Left forelimb (tissue), 1 donor: Measurements from ENCODE around the gene STYXL1.
"Not testable (repeated sequence)": the region's sequence is repeated elsewhere in the genome, so short reads cannot be mapped to it uniquely, and the experiment has no call there.

Source experiments
- DNase-seq: peaks from one replicate; pipeline ENCODE4 v3.0.0-alpha.2; 2018; ENCODE audit warnings: low spot score

STYXL1 gene

DNA sequence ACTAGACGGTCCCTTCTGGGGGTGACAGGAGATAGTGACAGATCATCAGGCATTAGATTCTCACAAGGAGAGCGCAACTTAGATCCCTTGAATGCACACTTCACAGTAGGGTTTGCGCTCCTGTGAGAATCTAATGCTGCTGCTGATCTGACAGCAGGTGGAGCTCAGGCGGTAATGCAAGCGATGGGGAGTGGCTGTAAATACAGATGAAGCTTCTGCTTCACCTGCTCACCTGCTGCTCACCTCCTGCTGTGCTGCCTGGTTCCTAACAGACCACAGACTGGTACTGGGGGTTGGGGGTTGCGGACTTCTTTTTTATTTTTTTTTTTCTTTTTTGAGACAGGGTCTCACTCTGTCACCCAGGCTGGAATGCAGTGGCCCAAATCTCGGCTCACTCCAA, 18.1 kb downstream of the STYXL1 start:
- DNase-seq, result not testable (repeated sequence)

DNA sequence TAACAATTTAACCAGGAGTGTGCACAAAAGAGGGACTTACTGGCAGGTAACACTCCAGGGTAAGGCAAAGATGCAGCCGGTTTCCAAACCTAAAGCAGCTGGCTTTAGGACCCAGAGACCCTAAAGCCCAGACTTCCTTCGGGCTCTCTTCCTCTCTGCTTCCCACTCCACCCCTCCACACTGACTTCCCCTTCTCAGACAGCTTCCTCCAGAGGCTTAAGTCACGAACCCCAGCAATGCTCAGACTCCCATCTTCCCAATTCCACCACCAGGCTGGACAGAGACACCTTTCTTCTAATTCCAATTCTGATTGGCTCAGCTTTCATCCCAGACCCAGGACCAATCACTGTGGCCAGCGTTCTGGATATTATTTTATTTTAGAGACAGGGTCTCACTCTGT, 24.8 kb downstream of the STYXL1 start:
- no peak for DNase-seq

DNA sequence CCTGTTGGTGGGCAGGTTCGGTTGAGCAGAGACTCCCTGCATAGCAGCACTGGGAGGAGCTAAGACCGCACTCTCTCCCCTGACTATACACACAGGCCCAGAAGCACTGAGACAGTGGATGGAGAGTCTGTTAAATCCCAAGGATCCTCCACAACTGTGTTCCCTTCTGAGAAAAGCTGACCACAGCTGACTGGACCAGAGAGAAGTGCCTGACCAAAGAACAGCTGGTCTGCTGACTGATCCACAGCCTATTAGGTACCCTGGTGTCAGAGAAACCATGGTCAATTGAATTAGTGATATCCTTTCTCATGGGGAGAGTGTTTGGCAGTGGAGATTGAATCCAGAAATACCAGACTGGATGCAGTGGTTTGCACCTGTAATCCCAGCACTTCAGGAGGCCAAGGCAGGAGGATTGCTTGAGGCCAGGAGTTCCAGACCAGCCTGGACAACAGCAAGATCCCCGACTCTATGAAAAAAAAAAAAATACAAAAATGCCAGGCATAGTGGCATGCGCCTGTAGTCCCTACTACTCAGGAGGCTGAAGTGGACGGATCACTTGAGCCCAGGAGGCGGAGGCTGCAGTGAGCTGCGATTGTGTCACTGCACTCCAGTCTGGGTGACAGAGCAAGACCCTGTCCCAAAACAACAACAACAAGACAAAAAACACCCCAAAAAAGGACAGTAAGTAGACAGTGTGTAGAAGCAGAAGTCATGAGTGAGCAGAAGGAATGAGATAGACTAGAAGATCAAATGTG, 25.6 kb downstream of the STYXL1 start:
- no peak for DNase-seq

DNA sequence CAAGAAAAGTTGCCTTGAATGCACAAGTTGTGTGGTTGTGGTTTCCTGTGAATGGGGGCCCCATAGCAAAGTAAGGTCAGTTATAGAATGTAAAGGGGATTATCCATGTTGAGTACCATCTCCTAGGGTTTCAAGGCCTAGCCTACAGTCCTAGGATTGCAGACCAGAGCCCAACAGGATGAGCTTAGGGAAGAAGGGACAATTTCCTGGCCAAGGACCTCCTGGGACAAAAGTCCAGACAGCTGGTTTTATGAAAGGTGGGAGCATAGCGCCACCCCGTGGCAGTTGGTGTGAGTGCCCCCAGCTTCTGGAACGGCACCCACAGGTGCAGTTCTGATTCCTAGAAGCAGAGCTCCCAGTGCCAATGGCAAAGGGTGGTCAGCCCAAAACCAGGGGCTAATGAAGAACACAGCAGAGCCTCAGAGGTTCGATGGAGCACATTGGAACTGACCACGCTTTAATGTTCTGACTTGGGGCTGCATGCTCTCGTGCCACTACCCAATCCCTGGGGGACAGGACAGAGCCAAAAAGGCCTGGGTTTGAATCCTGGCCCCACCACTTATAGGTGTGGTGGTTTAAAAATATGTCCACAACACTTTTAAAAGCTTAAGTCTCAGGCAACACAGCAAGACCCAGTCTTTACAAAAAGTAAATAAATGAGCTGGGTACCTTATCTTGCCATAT, 27.6 kb downstream of the STYXL1 start:
- peak; percentile 81 for DNase-seq

DNA sequence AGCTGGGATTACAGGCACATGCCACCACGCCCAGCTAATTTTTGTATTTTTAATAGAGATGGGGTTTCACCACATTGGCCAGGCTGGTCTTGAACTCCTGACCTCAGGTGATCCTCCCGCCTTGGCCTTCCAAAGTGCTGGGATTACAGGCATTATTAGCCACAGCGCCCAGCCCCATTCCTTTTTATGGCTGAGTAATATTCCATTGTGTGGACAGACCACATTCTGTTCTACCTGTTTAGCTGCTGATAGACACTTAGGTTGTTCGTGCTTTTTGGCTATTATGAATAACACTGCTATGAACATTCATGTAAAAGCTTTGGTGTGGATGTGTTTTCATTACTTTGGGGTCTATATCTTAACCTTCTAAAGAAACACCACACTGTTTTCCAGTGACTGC, 29.3 kb downstream of the STYXL1 start:
- not testable (repeated sequence) for DNase-seq

DNA sequence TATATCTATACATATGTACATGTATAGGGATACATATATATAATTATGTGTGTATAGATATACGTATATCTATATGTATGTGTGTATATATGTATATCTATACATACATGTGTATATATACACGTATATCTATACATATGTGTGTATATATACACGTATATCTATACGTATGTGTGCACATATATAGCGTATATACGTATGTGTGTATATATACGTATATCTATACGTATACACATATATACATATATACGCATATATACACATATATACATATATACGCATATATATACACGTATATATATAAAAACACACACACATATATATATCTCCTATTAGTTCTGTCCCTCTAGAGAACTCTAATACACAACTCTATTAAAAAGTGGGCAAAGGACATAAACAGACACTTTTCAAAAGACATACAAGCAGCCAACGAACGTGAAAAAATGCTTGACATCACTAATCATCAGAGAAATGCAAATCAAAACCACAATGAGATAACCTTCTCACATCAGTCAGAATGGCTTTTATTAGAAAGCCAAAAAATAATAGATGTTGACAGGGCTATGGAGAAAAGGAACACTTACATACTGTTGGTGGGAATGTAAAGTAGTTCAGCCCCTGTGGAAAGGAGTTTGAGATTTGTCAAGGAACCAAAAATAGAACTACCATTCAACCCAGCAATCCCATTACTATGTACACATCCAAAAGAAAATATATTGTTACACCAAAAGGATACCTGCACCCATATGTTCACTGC, 31.4 kb downstream of the STYXL1 start:
- no peak for DNase-seq

DNA sequence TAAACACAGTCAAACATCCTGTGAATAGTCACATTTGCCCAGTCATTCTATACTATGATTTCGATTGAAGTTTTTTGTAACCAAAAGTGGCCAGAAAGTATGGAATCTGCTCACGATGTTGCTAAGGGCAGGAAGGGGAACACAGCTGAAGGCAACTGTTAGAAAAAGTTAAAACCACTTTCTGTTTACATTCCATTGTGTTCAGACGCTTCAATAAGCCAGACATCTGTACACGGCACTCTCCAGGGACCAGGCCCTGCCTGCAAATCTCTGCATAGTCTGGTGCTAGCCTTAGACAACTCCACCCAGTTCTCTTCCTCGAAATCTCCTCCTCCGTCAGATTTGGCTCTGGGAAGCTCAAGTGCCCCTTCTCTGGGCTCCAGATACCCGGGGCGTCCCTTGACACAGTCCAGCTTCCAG, 36.3 kb downstream of the STYXL1 start:
- DNase-seq, result no peak

DNA sequence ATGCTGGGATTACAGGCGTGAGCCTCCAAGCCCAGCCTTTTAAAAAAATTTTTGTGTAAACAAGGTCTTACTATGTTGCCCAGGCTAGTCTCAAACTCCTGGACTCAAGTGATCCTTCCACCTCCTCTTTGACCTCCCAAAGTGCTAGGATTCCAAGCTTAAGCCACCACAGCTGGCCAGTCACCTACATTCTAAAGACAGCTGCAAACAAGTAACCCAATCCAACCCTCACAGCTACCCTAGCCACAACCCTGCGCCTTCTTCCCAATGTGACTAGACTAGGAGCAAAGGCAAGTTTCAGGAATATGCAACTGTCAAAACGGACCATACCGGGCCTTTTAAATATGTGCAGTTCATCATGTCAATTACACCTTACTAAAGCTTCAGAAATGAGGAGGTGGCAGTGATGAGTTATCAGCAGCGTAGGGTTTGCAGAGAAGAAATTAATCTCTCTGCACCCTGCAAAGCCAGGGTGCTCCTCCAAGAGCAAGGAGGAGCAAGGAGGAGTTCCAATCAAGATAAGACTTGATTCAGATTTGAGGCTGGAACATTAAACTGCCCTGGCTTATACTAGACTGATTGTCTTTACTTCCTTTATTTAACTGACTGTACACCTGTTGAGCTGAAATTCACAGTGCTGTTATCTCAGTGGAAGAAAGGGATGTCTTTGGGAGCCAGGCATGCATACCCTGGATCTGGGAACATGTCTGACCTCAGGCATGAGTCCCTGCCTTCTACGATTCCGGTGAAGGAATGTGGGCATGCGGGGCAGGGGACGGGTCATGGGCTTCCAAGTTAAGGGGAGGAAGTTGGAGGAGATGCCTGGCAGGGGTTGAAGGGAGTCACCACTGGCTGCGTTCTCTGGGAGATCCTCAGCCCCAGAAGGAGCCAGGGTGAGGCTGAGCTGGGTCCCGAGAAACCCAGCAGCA, 37.9 kb downstream of the STYXL1 start:
- no peak for DNase-seq

DNA sequence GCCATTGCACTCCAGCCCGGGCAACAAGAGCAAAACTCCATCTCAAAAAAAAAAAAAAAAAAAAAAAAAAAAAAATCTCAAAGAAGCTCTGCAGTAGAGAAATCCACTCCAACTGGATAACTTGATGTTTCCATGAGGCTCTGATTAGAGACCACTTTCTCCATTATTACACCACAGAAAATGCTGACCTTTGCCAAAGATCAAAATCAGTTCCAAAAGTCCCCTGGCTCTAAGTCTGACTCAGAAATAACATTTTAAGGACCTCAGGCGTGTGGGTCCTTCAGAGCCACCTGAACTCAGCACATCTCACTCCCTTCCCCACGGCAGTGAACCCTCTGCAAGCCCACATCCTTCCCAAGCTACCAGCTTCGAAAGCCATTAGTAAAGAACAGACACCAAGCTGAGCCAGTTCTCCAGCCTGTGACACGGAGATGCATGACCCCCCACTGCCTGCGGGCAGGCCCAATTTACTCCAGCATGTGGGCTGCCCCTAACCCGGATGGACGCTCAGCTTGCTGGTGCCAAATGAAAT, 39.6 kb downstream of the STYXL1 start:
- no peak for DNase-seq

DNA sequence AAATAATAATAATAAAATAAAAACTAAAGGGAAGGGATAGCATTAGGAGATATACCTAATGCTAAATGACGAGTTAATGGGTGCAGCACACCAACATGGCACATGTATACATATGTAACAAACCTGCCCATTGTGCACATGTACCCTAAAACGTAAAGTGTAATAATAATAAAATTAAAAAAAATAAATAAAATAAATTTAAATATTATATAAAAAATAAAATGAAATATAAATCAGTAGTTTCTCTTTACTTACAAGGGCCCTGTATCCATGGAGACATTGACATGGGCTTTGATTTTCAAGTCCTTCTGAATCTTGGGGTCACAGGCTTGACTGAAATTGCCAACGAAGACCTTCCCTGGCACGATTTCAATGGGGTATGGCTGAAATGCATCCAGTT, 42.8 kb downstream of the STYXL1 start:
- DNase-seq, result not testable (repeated sequence)

DNA sequence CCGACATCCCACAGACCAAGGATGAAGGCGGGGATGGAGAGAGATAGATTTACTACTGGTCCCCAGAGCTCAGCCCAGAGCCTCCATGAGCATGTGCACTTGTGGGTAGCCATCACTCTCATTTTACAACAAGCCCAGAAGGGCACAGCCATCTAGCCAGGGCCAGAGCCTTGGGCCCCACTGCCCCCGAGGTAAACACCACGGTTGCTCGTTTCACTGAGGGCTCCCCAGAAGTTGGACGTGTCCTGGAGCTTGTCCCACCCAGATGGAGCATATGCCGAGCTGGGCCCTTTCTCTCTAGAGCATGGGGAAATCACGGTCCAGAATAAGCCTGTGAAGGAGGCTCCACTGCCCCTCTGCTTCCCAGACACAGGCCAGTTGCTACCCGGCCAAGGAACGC, 44.4 kb downstream of the STYXL1 start:
- no peak for DNase-seq

DNA sequence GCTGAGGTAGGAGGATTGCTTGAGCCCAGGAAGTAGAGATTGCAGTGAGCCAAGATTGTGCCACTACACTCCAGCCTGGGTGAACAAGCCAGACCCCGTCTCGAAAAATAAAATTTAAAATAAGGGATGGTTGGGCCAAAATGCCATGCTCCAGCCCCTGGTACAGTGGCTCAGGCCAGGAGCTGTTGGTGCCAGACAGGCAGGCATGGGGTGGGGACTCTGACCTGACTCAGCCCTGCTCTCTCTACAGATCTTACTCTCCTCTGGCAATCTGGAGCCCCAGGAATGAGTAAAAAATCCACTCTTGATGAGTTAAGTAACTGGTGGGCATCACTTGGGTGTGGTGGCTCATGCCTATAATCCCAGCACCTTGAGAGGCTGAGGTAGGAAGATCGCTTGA, 45.0 kb downstream of the STYXL1 start:
- DNase-seq, result no peak

DNA sequence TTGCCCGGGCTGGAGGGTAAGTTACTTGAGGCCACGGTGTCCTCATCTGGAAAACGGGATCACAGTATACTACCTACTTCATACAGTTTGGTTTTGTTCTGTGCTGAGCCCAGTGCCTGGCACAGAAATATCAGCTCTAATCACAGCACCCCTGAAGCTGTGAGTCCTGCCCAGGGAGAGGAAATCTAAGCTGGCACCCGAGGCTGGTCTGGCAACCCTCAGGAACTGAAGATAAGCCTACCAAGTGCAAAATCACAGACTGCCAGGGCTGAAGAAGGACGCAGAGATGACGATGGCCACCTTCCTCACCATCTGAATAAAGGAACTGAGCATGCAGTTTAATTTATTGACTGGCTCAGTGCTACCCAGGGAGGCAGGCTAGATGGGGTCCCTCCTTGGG, 45.7 kb downstream of the STYXL1 start:
- DNase-seq, result no peak

DNA sequence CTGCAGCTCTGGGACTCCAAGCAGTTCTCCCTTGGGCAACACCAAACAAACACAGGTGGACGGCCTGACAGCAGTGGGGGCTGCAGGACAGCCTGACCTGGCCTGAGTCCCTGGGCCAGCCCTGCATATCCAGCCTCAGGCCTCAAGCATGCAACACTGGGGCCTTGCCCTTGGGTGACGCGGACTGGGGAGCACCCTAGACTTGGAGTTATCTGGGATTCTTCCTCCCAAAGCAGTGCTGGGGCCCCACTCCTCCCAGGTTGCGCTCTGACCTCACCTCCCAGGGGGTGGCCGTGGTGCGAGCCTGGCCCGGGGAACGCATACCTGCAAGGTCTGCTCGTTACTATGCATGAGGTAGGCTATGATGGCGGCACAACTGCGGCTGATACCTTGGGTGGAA, 47.2 kb downstream of the STYXL1 start:
- no peak for DNase-seq

DNA sequence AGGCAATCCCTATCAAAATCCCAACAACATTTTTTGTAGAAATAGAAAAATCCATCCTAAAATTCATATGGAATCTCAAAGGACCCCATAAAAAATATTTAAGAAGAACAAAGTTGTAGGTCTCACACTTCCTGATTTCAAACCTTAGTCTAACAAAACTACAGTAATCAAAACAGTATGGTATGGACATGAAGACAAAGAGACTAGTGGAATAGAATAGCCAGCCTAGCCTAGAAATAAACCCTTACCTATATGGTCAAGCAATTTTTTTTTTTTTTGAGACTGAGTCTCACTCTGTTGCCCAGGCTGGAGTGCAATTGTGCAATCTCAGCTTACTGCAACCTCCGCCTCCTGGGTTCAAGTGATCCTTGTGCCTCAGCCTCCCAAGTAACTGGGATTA, 49.8 kb downstream of the STYXL1 start:
- no peak for DNase-seq

DNA sequence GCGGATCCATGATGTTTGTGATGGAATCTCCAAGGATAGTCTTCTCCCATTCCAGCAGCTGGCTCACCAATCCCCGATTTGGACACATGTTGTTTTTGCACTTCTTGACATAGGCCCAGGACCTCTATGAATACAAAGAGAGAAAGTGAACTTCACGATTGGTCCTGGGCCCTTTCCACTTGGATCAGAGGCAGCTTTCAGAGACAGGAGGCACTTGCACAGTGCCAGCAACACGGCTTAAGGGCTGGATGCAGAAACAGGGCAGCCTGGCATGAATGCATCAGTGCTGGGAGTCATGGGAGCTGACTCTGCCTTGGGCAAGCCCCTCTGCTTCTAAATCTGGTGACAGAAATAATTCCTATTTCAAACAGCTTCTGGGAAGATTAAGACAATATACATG, 51.3 kb downstream of the STYXL1 start:
- peak; percentile 55 for DNase-seq

DNA sequence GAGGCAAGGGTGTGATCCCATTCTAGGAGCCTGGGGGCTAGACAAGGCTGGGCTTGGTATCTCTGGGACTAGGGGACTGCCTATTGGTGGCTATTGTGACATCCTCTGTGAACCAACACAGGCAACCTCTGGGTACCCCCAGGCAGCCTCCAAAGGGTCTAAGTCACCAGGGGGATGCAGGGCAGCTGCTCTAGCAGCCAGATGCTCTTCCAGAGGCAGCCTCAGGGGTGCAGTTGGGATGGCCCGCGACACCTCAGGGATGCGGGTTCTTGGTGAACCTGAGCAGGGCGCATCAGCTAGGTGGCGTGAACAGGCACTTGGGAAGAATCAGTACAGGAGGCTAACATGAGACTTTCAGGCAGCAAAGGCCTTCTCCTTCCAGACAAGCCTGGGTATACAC, 51.8 kb downstream of the STYXL1 start:
- peak; percentile 26 for DNase-seq

DNA sequence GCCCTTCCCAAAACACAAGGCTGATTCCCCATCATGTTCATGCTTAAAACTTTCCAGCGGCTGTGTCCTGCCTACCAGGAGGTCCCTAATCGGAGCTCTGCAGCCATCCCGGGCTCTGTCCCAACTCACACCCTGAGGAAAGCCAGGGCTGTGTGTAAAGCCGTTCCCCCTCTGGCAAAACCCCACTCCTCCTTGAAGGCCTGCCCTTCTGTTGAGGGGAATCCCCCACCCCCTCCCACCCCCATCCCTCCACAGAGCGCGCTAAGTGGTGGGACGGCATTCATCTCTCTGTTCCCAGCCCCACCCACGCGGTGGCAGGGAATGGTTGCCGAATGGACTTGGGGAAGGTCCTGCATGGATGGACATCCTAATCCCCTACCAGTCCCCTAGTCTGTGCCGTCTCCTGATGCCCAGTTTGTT, 52.7 kb downstream of the STYXL1 start:
- DNase-seq, result no peak

DNA sequence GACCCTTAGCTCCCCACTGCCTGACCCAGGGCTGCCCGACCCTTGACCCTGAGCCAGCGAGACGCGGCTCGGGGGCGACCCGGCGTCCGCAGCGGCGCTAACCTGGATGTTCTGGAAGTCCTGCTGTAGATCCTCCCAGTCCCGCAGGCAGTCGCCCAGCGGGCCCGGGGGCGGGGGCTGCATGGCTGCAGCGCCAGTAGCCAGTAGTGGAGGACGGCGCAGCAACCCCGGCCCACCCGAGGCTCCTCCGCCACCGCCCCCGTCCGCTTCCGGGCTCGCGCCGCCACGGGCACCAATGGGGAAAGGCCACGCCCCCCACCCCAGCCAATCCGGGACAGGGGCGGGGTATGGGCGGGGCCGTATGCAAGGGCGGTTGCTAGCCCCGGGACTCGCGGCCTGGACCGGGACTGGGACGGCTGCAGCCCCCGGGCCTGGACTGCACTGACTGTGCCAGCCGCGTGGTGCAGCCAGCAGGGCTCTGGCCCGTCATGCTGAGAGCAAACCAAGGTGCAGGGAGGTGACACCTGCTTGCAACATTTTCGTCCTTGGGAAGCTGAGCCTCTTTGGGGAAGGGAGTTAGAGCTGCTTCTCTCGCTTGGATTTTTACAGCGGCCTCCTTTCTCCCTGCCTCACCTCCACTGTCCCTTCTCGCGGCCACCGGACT, 53.3 kb downstream of the STYXL1 start, which contains the start of gene TMEM120A:
TSS of gene TMEM120A (minus strand) at position 208 of the 664 bp plus-strand sequence. CDS start at position 183, 25 bp downstream.
- peak; percentile 97 for DNase-seq

DNA sequence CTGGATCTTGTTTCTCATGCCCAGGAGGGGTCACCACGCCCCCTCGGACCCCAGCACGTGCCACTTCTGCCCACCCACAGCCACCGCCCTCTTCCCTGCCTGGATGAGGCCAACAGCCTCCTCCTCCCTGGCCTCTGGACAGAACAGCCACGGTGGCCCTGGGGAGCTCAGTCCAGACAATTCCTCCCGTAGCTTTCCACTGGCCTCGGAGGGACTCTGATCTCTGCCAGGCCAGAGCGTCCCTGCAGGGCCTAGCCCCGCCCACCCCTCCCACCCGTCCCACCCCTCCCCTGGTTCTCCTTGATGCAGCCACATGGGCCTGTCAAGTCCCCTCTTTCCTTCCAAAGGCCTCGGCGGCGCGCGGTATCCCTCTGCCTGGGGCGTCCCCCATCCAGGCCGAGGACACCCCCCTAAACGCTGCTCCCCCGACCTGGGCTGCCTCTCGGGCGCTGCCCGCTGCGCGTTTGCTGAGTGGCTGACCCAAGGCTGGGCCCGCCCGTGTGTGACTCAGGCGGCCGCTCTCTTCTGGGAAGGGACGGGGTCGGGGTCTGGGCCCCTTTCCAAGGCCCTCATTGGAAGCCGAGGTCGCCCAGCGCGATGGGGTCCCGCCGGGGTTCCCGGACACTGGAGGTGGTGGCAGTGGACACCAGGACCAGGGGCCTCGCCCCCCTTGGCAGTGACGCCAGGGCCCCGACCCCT, 54.0 kb downstream of the STYXL1 start:
- DNase-seq, result peak; percentile 75
